ENCODE measurements around the gene CHD3. TPM values are rescaled to one million over a fixed set of nuclear protein-coding genes. Genes with fewer than 3 reads are reported as not detected.
A peak's percentile ranks its signal among the peaks of the same experiment; 100 is the strongest.

Gene CHD3
- total RNA-seq, 1 experiment from 2014 or later: 191 TPM

- DNase-seq: peak; percentile 74
- Histone ChIP-seq H2AFZ (ENCODE audit: low read length) (peak overlapping the region; percentile 13), H3K9me3 (ENCODE audit: low read length) (no peaks in the 10 kb centered on the region), H3K4me1 (ENCODE audit: low read length) (peaks cover 46% of the 10 kb centered on the region), H3K79me2 (ENCODE audit: low read length) (peaks cover 58% of the 10 kb centered on the region), H3K9me2 (replicated peaks; ENCODE audit: insufficient read depth, low read length) (no peaks in the 10 kb centered on the region), H3K36me3 (ENCODE audit: insufficient read depth, low read length) (peaks cover 10% of the 10 kb centered on the region; the same call in 1 of the 2 replicates), H4K20me1 (ENCODE audit: insufficient read depth, low read depth, low read length) (peaks cover 4% of the 10 kb centered on the region; the same call in 1 of the 2 replicates), H3K27me3 (ENCODE audit: low read length) (no peaks in the 10 kb centered on the region), H3K4me2 (ENCODE audit: low read depth, low read length, poor library complexity, severe bottlenecking) (peak overlapping the region; percentile 99), H3K27ac (ENCODE audit: low read length) (peak overlapping the region; percentile 67), H3K4me3 (ENCODE audit: low read length) (peak overlapping the region; percentile 98), H3K9ac (ENCODE audit: low read length) (peak overlapping the region; percentile 91)
These were observed 43.9 kb downstream of the CHD3 start for GRCh38 chr17:7932483-7932891.

- peak overlapping the region; percentile 98 for H3K4me3 ChIP-seq (ENCODE audit: low read length)
- H3K9ac ChIP-seq (ENCODE audit: low read length): peak overlapping the region; percentile 91
- peaks cover 46% of the 10 kb centered on the region for H3K4me1 ChIP-seq (ENCODE audit: low read length)
- no peaks in the 10 kb centered on the region for H3K27me3 ChIP-seq (ENCODE audit: low read length)
- no peaks in the 10 kb centered on the region for H3K9me3 ChIP-seq (ENCODE audit: low read length)
- H2AFZ ChIP-seq (ENCODE audit: low read length): no peak overlapping the region
- no peaks in the 10 kb centered on the region for H3K9me2 ChIP-seq (replicated peaks; ENCODE audit: insufficient read depth, low read length)
- peaks cover 8% of the 10 kb centered on the region; the same call in 1 of the 2 replicates for H3K36me3 ChIP-seq (ENCODE audit: insufficient read depth, low read length)
- H3K27ac ChIP-seq (ENCODE audit: low read length): peak overlapping the region; percentile 67
- peaks cover 58% of the 10 kb centered on the region for H3K79me2 ChIP-seq (ENCODE audit: low read length)
- H4K20me1 ChIP-seq (ENCODE audit: insufficient read depth, low read depth, low read length): peaks cover 4% of the 10 kb centered on the region; the same call in 1 of the 2 replicates
- peak; percentile 80 for DNase-seq
- H3K4me2 ChIP-seq (ENCODE audit: low read depth, low read length, poor library complexity, severe bottlenecking): peak overlapping the region; percentile 99
These were observed 44.4 kb downstream of the CHD3 start for GRCh38 chr17:7932949-7933348.

DNA sequence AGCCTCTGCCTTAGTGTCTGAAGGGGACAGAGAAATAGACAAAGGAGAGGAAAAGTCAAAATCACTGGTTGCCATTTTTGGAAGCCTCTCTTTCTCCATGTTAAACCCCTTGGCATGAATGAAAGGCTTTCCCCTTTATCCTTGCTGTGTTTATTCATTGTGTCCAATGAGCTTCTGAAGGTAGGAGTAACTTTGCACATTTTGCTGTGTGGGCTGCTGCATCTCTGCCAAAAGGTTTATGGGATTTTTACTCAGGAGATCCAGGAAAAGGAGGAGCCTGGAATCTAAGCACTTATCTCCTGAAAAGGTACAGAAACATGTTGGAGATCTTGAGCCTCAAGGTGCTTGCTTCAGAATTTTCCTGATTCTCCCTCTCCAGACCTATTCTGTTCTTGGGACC, 47.3 kb downstream of the CHD3 start:
- no peak overlapping the region for H3K9ac ChIP-seq (ENCODE audit: low read length)
- H3K9me2 ChIP-seq (replicated peaks; ENCODE audit: insufficient read depth, low read length): no peaks in the 10 kb centered on the region
- H3K27me3 ChIP-seq (ENCODE audit: low read length): no peaks in the 10 kb centered on the region
- peaks cover 4% of the 10 kb centered on the region; the same call in 1 of the 2 replicates for H4K20me1 ChIP-seq (ENCODE audit: insufficient read depth, low read depth, low read length)
- H3K36me3 ChIP-seq (ENCODE audit: insufficient read depth, low read length): peaks cover 18% of the 10 kb centered on the region
- no peak overlapping the region for H2AFZ ChIP-seq (ENCODE audit: low read length)
- H3K4me1 ChIP-seq (ENCODE audit: low read length): peaks cover 24% of the 10 kb centered on the region
- no peak overlapping the region for H3K4me2 ChIP-seq (ENCODE audit: low read depth, low read length, poor library complexity, severe bottlenecking)
- peaks cover 39% of the 10 kb centered on the region for H3K79me2 ChIP-seq (ENCODE audit: low read length)
- H3K9me3 ChIP-seq (ENCODE audit: low read length): no peaks in the 10 kb centered on the region
- no peak for DNase-seq
- no peak overlapping the region for H3K4me3 ChIP-seq (ENCODE audit: low read length)
- H3K27ac ChIP-seq (ENCODE audit: low read length): no peak overlapping the region

GRCh38 chr17:7940034-7940433, 51.4 kb downstream of the CHD3 start:
- H2AFZ ChIP-seq (ENCODE audit: low read length): no peak overlapping the region
- no peaks in the 10 kb centered on the region for H3K4me1 ChIP-seq (ENCODE audit: low read length)
- no peak overlapping the region for H3K4me2 ChIP-seq (ENCODE audit: low read depth, low read length, poor library complexity, severe bottlenecking)
- H4K20me1 ChIP-seq (ENCODE audit: insufficient read depth, low read depth, low read length): no peaks in the 10 kb centered on the region
- no peak overlapping the region for H3K9ac ChIP-seq (ENCODE audit: low read length)
- no peak overlapping the region for H3K27ac ChIP-seq (ENCODE audit: low read length)
- H3K9me3 ChIP-seq (ENCODE audit: low read length): no peaks in the 10 kb centered on the region
- DNase-seq: no peak
- no peaks in the 10 kb centered on the region for H3K27me3 ChIP-seq (ENCODE audit: low read length)
- H3K79me2 ChIP-seq (ENCODE audit: low read length): 0 out of 2 replicates have a peak, but pooled peaks cover 3% of the 10 kb centered on the region
- no peaks in the 10 kb centered on the region for H3K9me2 ChIP-seq (replicated peaks; ENCODE audit: insufficient read depth, low read length)
- peaks cover 26% of the 10 kb centered on the region for H3K36me3 ChIP-seq (ENCODE audit: insufficient read depth, low read length)
- no peak overlapping the region for H3K4me3 ChIP-seq (ENCODE audit: low read length)

DNA sequence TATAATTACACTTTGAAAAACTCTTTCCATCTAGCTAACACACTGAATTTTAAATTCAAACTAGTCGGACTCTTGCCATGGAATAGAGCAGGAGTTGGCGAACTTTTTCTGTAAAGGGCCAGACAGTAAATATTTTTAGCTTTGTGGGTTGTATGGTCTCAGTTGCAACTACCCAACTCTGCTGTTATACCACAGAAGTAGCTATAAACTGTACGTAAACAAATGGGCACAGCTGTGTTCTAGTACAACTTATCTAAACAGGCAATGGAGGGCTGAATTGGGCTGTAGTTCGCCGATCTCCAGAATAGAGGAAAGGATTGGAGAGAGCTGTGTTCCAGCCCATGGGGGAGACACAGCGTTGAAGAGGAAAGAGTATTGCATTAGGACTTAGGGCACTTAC, 52.2 kb downstream of the CHD3 start:
- Histone ChIP-seq H3K27ac (ENCODE audit: low read length) (no peak overlapping the region), H3K4me3 (ENCODE audit: low read length) (no peak overlapping the region), H3K9me3 (ENCODE audit: low read length) (no peaks in the 10 kb centered on the region), H3K9ac (ENCODE audit: low read length) (no peak overlapping the region), H3K4me1 (ENCODE audit: low read length) (no peaks in the 10 kb centered on the region), H3K9me2 (replicated peaks; ENCODE audit: insufficient read depth, low read length) (no peaks in the 10 kb centered on the region), H2AFZ (ENCODE audit: low read length) (no peak overlapping the region), H3K79me2 (ENCODE audit: low read length) (no peaks in the 10 kb centered on the region), H3K36me3 (ENCODE audit: insufficient read depth, low read length) (peaks cover 26% of the 10 kb centered on the region), H3K4me2 (ENCODE audit: low read depth, low read length, poor library complexity, severe bottlenecking) (no peak overlapping the region), H4K20me1 (ENCODE audit: insufficient read depth, low read depth, low read length) (no peaks in the 10 kb centered on the region), H3K27me3 (ENCODE audit: low read length) (no peaks in the 10 kb centered on the region)
- no peak for DNase-seq

- H3K36me3 ChIP-seq (ENCODE audit: insufficient read depth, low read length): peaks cover 35% of the 10 kb centered on the region
These were observed 54.7 kb downstream of the CHD3 start for GRCh38 chr17:7943291-7943690.

GRCh38 chr17:7944326-7944725, 55.7 kb downstream of the CHD3 start:
- H3K9ac ChIP-seq (ENCODE audit: low read length): no peak overlapping the region
- no peaks in the 10 kb centered on the region for H3K9me3 ChIP-seq (ENCODE audit: low read length)
- H2AFZ ChIP-seq (ENCODE audit: low read length): no peak overlapping the region
- no peak overlapping the region for H3K4me2 ChIP-seq (ENCODE audit: low read depth, low read length, poor library complexity, severe bottlenecking)
- no peaks in the 10 kb centered on the region for H3K9me2 ChIP-seq (replicated peaks; ENCODE audit: insufficient read depth, low read length)
- no peaks in the 10 kb centered on the region for H3K4me1 ChIP-seq (ENCODE audit: low read length)
- H3K36me3 ChIP-seq (ENCODE audit: insufficient read depth, low read length): peaks cover 39% of the 10 kb centered on the region
- H3K4me3 ChIP-seq (ENCODE audit: low read length): no peak overlapping the region
- no peak for DNase-seq
- H3K27ac ChIP-seq (ENCODE audit: low read length): no peak overlapping the region
- no peaks in the 10 kb centered on the region for H4K20me1 ChIP-seq (ENCODE audit: insufficient read depth, low read depth, low read length)
- H3K79me2 ChIP-seq (ENCODE audit: low read length): no peaks in the 10 kb centered on the region
- H3K27me3 ChIP-seq (ENCODE audit: low read length): no peaks in the 10 kb centered on the region

More at GRCh38 chr17:7943291-7943690, 54.7 kb downstream of the CHD3 start:
- no peak for DNase-seq
- Histone ChIP-seq H3K27ac (ENCODE audit: low read length) (no peak overlapping the region), H3K9me3 (ENCODE audit: low read length) (no peaks in the 10 kb centered on the region), H4K20me1 (ENCODE audit: insufficient read depth, low read depth, low read length) (no peaks in the 10 kb centered on the region), H3K9ac (ENCODE audit: low read length) (no peak overlapping the region), H3K4me2 (ENCODE audit: low read depth, low read length, poor library complexity, severe bottlenecking) (no peak overlapping the region), H3K4me3 (ENCODE audit: low read length) (no peak overlapping the region), H2AFZ (ENCODE audit: low read length) (no peak overlapping the region), H3K4me1 (ENCODE audit: low read length) (no peaks in the 10 kb centered on the region), H3K9me2 (replicated peaks; ENCODE audit: insufficient read depth, low read length) (no peaks in the 10 kb centered on the region), H3K79me2 (ENCODE audit: low read length) (no peaks in the 10 kb centered on the region), H3K27me3 (ENCODE audit: low read length) (no peaks in the 10 kb centered on the region)

GRCh38 chr17:7945651-7946050, 57.1 kb downstream of the CHD3 start:
- Histone ChIP-seq H2AFZ (ENCODE audit: low read length) (no peak overlapping the region), H3K9ac (ENCODE audit: low read length) (no peak overlapping the region), H3K27me3 (ENCODE audit: low read length) (no peaks in the 10 kb centered on the region), H3K79me2 (ENCODE audit: low read length) (no peaks in the 10 kb centered on the region), H3K27ac (ENCODE audit: low read length) (no peak overlapping the region), H3K9me3 (ENCODE audit: low read length) (no peaks in the 10 kb centered on the region), H3K36me3 (ENCODE audit: insufficient read depth, low read length) (peaks cover 42% of the 10 kb centered on the region), H3K4me2 (ENCODE audit: low read depth, low read length, poor library complexity, severe bottlenecking) (no peak overlapping the region), H3K9me2 (replicated peaks; ENCODE audit: insufficient read depth, low read length) (no peaks in the 10 kb centered on the region), H3K4me3 (ENCODE audit: low read length) (no peak overlapping the region), H3K4me1 (ENCODE audit: low read length) (no peaks in the 10 kb centered on the region), H4K20me1 (ENCODE audit: insufficient read depth, low read depth, low read length) (no peaks in the 10 kb centered on the region)
- no peak for DNase-seq

Data from Karpas-422 (cell line).